ENCODE measurements around the gene PCCA. TPM values are rescaled to one million over a fixed set of nuclear protein-coding genes. Genes with fewer than 3 reads are reported as not detected.

PCCA gene
- total and polyA plus RNA-seq, 2 experiments from 2014 or later, result 41.9 to 46.6 TPM

- TF ChIP-seq CTCF (conservative IDR thresholded peaks at IDR 0.05; ENCODE audit: low read depth in 2 of 2), result no peak
- TF ChIP-seq ETS1 (IDR thresholded peaks at IDR 0.05), result no peak
- TF ChIP-seq NANOG (IDR thresholded peaks at IDR 0.05; ENCODE audit: borderline replicate concordance), result no peak
Measured at GRCh38 chr13:100381595-100382224, 292.8 kb downstream of the PCCA start (continued).

GRCh38 chr13:100382785-100383184 is 293.9 kb downstream of the PCCA start:
- Histone ChIP-seq H3K4me1 (ENCODE audit: insufficient read depth) (no peaks in the 10 kb centered on the region), H3K79me2 (replicated peaks; ENCODE audit: insufficient read depth) (no peaks in the 10 kb centered on the region), H3F3A (replicated peaks; ENCODE audit: low read depth) (no peaks in the 10 kb centered on the region), H3K4me3 (no peak overlapping the region), H3K27ac (ENCODE audit: low read depth) (no peak overlapping the region), H2AFZ (no peak overlapping the region), H3K36me3 (ENCODE audit: insufficient read depth) (no peaks in the 10 kb centered on the region; the same call in 1 of the 2 replicates), H4K20me1 (replicated peaks; ENCODE audit: insufficient read depth) (no peaks in the 10 kb centered on the region), H3K9me2 (ENCODE audit: insufficient read depth) (no peaks in the 10 kb centered on the region), H3K4me2 (no peak overlapping the region), H3K27me3 (ENCODE audit: insufficient read depth) (no peaks in the 10 kb centered on the region)
- no peak for ATAC-seq
- Mint-ChIP-seq H3K9me3 (no peaks in the 10 kb centered on the region), H3K27ac (no peak overlapping the region), H3K4me1 (peaks cover 10% of the 10 kb centered on the region; the same call in 2 of the 3 replicates), H3K36me3 (ENCODE audit: low read depth) (peaks cover 24% of the 10 kb centered on the region), H3K27me3 (ENCODE audit: insufficient read depth, low read depth, poor library complexity) (peaks cover 6% of the 10 kb centered on the region), H3K4me3 (no peak overlapping the region)
- no peak for DNase-seq (ENCODE audit: low spot score)
- TF ChIP-seq CTCF (conservative IDR thresholded peaks at IDR 0.05; ENCODE audit: low read depth in 2 of 2), result no peak
- no peak for TF ChIP-seq ETS1 (IDR thresholded peaks at IDR 0.05)
- TF ChIP-seq ZNF331 (CRISPR knock-in tag; IDR thresholded peaks at IDR 0.05; ENCODE audit: low read depth), result no peak
- TF ChIP-seq ZNF462 (CRISPR knock-in tag; IDR thresholded peaks at IDR 0.05), result no peak
- no peak for TF ChIP-seq ZNF114 (CRISPR knock-in tag; IDR thresholded peaks at IDR 0.05)
- TF ChIP-seq POLR2AphosphoS5 (IDR thresholded peaks at IDR 0.05; ENCODE audit: low read depth), result no peak
- no peak for TF ChIP-seq EZH2phosphoT487 (IDR thresholded peaks at IDR 0.05; ENCODE audit: unreplicated experiment)

All from GM23338 (cell line).